EL (cell line): Measurements from ENCODE around the gene XCL2.
"Not testable (repeated sequence)": the region's sequence is repeated elsewhere in the genome, so short reads cannot be mapped to it uniquely, and the experiment has no call there.

Experiments used
- DNase-seq: peaks from one replicate; pipeline ENCODE4 v3.0.0-alpha.2; 2016

Gene XCL2

DNA sequence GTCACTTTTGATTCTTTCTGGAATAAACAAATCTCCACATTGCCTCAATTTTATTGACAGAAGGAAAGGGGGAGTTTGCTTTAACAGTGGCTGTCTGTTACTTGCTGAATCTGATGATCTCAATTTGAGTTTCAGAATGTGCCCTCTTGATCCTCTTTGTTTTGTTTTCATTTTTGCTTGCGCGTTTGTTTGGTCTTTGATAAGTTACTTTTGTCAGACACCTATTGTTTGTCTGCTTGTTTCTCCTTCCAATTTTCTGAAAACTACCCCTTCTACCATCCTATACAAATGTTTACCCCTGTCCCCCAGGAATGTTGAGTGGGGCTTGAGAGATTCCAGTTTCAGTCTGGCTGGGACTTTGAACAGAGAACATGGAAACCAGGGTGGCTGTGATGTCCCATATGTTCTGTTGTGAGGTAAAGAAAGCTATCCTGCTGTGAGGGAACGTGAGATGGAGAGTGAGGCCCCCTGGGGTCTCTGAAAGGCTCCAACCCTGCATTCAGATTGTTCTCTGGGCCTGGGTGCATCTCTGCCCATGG lies 11.8 kb upstream of the XCL2 start:
- DNase-seq: no peak

GRCh38 chr1:168554603-168555483 lies 11.0 kb upstream of the XCL2 start:
- DNase-seq: no peak

- no peak for DNase-seq
These were observed 10.1 kb upstream of the XCL2 start for GRCh38 chr1:168553680-168554553.

- DNase-seq: no peak
These were observed 9.2 kb upstream of the XCL2 start for GRCh38 chr1:168552961-168553360.

DNA sequence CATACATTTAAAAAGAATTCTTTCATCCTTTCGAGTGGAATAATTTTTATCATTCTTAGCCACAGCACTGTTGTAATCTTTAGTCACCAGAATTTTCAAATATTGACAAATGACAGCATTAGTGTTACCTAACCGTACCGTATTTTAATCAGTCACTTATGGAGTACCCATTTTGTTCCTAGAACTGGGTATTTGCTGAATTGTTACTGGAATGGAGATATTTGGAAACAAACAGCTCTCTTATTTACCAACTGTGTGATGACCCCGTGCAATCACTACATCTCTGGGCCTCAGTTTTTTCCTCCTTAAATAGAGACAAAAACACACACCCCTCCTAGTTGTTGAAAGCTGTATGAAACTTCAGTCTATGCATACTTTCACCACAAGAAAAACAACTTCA lies 7.9 kb upstream of the XCL2 start:
- DNase-seq: no peak

DNA sequence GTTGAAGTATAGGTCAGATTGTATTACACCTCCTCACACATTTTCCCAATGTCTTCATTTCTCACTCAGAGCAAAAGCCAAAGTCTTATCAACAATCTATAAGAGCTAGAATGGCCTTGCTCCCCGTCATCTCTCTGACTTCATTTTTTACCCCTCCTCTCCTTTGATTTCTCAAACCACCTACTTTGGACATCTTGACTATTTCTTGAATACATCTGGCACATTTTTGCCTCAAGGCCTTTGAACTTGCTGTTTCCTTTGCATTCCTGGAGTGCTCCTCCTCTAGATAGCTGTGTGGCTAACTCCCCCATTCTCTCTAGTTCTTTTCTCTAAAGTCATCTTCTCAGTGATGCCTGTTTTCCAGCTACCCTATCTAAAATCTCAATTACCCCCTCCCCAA lies 7.2 kb upstream of the XCL2 start:
- peak; percentile 28 for DNase-seq

GRCh38 chr1:168546553-168546895 lies 2.7 kb upstream of the XCL2 start:
- DNase-seq: not testable (repeated sequence)

- DNase-seq: peak; percentile 45
These were observed 2.1 kb upstream of the XCL2 start for GRCh38 chr1:168545678-168546552.

- DNase-seq: not testable (repeated sequence)
These were observed 819 bp downstream of the XCL2 start for GRCh38 chr1:168542978-168543377.

DNA sequence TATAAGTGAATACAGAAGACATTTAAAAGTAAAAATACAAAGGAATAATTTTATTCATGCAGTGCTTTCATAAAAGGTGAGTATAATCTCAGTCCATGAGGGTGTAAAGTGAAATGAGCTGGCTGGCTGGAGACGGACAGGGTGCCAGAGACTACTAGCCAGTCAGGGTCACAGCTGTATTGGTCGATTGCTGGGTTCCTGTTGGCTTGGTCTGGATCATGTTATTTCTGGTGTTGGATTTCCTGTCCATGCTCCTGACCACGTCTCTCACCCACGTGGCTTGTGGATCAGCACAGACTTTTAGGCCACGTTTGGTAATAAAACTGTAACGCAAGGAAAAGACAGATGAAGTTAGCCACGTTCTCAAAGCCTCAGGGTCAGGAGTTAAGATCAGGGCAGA lies 3.0 kb downstream of the XCL2 start:
- DNase-seq: not testable (repeated sequence)

DNA sequence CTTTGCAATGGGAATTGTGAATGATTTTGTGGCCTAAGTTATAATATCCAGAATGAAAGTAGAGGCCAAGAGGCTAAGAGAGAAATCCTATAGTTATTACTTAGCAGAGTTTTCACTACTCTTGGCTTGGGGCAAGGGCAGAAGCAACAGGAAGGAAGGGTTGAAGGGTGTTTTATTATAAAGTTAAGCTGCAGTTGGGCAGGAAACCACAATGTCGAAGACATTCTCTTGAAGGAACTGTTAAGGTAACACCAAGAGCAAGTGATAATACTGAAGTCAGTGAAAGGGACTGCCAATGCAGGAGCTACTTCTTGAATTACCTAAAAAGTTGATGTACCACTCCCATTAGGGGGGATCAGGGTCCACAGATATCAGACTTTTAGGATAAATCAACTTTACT lies 8.3 kb downstream of the XCL2 start:
- no peak for DNase-seq

DNA sequence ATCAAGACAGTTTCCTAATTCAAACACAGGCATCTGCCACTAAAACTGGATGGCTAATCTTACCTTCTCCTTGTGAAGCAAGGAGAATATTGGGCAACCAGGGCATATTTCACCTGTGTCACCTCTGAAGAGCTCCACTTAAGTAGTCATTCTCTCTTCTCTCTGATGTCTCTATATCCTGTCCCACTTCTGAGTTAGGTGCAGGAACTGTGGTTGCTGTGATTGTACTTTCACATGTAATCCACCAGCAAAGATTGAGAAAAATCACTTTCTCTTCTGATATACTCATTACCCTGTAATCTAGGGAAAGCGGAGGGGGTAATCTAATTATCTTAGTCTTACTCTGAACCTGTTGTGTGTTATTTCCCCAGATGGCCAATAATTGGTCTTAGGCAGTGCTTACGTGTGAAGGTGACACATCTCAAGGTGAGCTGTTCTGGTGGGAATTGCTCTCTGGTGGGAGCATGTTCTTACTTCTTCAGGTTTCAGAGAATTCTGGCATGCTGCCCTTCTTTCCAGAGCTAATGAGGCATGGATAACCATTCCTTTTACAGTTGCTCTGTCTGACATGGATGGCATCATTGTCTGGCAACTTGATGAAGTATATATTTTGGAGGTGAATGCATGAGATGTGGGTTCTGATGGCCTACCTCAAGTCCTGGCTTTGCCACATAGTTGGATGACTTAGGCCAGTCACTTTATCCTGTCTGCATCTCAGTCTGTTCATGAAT lies 12.0 kb downstream of the XCL2 start:
- no peak for DNase-seq

DNA sequence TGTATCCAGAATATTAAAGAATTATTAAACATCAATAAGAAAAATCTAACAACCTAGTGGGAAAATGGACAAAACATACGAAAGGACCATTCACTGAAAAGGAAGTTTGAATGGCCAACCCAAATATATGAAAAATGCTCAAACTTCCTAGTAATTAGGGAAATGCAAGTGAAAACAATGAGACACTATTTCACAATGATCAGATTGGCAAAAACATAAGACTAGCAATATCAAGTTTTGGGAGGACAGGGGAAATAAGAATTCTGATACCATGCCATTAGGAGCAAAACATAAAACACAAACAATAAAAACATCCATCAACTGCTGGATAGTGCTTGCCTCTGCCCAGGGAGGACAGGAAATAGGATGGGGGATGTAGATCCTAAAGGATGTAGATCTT lies 14.3 kb downstream of the XCL2 start:
- no peak for DNase-seq

DNA sequence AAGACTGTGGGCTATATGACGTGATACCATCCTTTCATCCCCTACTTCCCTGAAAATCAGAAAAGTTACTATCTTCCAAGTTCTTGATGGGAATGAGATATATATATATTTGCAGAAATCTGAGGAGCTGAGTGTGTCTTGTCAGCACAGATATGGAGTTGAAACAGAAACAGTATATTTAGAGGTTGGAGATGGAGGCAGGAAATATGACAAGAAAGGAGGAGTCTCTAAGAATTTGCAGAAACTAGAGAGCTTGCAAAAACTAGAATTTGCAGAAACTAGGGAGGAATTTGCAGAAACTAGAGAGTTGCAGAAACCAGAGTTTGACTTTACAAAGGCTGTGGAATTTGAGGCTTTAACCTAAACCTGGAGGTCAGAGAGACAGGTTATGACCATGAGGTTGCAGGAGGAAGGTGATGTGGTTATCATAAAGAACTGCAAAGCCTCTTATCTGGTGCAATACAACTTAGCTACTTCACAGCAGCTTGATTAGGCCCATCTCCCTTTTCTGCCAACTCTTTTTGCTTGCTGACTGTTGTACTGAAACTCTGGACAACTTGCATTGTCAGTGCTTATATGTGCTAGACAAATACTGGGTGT lies 22.3 kb downstream of the XCL2 start:
- DNase-seq: no peak

GRCh38 chr1:168520832-168521231 lies 23.0 kb downstream of the XCL2 start:
- DNase-seq: no peak

DNA sequence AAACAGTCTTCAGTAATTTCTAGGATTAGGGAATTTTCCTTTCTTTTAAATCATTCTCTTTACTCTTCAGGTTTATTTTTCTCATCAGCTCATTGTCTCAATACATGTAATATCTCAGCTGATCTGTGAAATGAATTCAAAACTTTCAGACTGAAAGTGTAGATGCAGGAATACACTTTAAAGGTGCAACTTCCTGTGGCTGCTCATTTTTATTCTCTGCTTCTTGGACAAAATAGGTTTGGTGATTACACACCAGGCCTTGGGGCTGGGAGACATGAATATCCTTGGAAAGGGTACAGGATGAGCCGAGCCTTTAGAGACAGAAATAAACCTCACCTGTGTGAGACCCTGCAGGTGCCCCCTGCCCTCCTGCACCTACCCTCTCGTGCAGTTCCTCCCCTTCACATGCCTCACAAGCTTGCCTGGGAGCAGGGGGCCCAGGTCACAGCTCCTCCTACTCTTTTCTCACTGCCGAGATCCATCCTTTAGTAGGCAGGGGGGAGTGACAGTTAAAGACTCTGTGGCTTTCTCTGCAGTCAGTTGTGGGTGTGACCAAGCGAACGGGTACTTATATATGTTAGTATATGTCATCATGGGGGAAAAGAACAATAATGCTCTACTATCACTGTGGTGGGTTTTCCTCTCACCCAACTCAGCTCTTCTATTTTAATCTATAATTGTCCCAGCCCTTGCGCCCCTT lies 23.6 kb downstream of the XCL2 start:
- no peak for DNase-seq

DNA sequence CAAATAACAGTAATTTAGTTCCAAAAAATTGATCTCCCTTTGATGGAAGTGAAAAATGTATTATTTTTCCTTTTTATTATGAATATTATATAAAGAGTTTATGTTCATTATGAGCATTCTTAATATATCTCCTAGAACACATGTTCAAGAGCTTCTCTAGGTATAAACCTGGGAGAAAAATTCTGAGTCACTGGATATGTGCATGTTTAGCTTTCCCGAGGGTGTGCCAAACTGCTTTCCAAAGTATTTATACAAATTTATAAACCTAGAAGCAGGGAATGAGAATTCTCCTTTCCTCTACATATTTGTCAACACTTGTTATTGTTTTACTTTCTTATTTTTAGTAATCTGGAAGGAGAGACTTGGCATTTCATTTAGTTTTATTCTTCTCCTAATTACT lies 25.0 kb downstream of the XCL2 start:
- no peak for DNase-seq

DNA sequence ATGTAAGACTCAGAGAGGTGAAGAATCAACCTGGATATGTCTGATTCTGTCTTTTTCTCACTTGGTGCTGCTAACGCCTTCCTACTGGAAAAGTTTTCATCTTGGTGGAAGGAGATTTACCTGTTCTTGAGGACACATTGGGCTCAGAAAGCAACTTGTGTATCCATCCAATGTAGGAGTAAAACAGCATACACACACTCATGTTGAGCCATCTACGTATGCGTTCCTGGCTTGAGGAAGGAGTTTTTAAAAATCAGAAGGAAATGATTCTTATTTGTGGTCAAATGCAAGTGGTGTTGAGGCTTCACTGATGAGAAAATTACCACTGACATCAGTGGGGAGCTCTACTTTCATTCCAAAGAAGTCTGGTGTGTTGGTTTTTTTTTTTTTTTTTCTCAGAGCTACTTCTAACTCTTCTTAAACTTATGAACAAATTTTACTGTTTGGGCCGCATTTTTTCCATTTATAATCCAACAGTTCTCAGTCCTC lies 25.6 kb downstream of the XCL2 start:
- no peak for DNase-seq

DNA sequence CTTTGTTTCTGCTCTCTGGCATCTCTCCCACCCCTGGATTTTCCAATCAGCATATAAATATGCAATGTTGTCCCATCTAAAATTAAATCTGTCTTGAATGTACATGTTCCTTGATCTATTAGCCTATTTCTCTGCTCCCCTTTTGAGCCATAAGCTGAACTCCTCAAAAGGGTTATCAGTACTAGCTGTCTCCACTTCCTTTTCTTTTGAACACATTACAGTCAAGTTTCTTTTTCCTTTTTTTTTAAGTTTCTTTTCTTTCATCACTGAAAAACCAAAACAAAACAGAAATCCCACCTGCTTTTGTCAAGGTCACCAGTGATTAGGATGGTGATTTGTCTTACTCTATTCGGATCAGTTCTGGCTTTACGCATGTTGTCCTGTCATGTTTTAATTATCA lies 29.3 kb downstream of the XCL2 start:
- no peak for DNase-seq

- DNase-seq: no peak
These were observed 30.0 kb downstream of the XCL2 start for GRCh38 chr1:168513656-168514404.
